ENCODE results near the gene KLRD1.
"Not testable (repeated sequence)": the region's sequence is repeated elsewhere in the genome, so short reads cannot be mapped to it uniquely, and the experiment has no call there.

The KLRD1 gene

DNA sequence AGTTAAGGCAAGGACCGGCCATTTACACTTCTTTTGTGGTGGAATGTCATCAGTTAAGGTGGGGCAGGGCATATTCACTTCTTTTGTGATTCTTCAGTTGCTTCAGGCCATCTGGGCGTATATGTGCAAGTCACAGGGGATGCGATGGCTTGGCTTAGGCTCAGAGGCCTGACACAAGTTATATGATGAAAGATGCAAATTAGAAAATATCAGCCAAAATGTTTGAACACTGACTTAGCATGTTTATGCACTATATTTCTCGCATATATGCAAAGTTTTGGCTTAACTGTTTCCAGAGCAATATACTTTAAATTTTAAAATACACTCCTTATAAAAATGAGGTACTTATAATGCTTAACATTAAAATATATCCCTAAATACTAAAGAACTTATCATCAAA is 30.8 kb downstream of the KLRD1 start:
- not testable (repeated sequence) for DNase-seq (ENCODE audit: low read depth)

DNA sequence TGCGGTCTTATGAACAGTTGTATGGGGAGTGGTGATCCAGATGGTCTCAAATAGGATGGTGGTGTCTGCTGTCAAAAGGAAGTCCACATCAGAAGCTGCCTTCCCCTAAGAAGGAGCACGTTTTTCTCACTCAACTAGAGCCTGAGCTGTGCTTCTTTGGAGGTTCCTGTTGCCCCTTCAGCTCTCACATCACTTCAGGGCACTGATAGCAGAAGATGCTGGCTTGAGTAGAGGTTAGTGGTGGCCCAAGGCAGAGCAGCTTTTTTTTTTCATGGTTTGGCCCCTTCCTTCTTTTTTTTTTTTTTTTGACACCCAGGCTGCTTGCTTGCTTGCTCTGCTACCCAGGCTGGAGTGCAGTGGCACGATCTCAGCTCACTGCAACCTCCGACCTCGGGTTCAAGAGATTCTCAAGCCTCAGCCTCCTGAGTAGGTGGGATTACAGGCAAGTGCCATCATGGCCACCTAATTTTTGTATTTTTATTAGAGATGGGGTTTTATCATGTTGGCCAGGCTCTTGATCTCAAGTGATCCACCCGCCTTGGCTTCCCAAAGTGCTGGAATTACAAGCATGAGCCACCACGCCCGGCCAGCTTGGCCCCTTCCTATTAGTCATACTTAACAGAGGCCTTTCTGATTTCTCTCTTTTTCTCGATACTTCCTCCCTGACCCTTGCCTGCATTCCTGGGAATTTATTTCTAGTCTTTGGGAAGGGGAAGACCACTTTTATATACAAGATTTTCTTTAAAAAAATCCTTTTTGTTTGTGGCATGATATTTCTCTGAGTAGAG is 31.6 kb downstream of the KLRD1 start:
- DNase-seq (ENCODE audit: low read depth): no peak

DNA sequence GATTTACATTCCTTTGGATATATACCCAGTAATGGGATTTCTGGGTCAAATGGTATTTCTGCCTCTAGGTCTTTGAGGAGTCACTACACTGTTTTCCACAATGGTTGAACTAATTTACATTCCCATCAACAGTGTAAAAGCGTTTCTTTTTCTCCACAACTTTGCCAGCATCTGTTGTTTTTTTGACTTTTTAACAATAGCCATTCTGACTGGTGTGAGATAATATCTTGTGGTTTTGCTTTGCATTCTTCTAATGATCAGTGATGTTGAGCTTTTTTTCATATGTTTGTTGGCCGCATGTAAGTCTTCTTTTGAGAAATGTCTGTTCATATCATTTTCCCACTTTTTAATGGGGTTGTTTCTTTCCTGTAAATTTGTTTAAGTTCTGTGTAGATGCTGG is 33.3 kb downstream of the KLRD1 start:
- not testable (repeated sequence) for DNase-seq (ENCODE audit: low read depth)

DNA sequence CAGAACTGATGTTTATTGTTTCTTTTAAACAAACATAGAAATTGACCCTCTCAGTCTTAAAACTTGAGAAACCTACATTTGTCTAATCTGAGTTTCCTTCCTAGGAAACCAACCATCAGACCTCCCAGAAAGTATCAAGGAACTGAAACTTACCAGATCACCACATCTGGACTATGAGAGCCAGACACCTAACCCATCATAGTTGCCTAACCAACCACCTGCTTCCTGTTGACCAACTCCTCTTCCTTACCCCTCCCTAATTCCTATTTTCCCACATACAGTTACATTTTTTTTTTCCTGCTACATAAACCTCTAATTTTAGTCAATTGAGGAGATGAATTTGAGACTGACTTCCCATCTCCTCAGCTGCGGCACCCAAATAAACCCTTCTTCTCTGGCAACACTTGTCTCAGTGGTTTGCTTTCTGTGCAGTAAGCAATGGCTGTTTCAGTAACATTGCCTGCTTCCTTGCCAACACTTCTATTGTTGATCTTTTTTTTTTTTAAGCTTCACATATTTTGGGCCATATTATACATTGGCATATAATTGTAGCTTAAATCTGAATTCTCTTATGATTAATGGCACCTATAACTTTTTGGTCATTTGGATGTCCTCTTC is 34.3 kb downstream of the KLRD1 start:
- DNase-seq (ENCODE audit: low read depth): no peak

DNA sequence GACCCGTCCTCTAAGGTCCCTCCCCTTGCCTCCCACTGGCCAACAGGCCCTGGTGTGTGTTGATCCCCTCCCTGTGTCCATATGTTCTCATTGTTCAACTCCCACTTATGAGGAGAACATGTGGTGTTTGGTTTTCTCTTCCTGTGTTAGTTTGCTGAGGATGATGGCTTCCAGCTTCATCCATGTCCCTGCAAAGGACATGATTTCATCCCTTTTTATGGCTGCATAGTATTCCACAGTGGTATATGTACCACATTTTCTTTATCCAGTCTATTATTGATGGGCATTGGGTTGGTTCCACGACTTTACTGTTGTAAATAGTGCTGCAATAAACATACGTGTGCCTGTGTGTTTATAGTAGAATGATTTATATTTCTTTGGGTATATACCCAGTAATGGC is 43.8 kb downstream of the KLRD1 start:
- DNase-seq (ENCODE audit: low read depth): not testable (repeated sequence)

DNA sequence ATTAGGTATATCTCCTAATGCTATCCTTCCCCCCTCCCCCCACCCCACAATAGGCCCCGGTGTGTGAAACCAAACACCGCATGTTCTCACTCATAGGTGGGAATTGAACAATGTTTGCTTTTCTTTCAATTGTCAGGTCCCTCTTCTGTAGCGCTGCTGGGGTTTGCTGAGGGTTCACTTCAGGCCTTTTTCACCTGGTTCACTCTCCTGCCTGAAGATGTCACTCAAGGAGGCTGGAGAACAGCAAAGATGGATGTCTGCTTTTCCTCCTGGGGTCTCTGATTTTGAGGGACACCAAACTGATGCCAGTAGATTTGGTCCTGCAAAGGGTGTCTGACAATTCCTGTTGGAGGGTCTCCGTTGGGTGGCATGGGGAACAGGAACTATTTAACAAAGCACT is 46.4 kb downstream of the KLRD1 start:
- DNase-seq (ENCODE audit: low read depth): no peak

DNA sequence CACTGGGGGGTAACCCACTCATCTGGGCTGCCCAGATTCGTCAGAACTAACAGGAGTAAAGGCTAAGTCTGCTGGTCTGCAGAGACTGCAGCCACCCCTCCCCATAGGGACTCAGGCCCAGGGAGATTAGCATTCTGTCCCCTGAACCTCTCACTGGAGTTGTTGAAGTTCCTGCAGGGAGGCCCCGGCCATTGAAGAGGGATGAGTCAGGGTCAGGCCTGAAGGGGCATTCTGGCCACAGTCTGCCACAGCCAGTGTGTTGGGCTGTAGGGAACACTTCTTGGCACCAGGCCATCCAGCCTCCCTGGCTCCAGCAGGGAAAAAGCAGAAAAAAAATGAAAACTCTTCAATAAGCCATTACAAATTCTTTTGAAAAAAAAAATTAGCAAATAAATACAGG is 46.8 kb downstream of the KLRD1 start:
- no peak for DNase-seq (ENCODE audit: low read depth)

DNA sequence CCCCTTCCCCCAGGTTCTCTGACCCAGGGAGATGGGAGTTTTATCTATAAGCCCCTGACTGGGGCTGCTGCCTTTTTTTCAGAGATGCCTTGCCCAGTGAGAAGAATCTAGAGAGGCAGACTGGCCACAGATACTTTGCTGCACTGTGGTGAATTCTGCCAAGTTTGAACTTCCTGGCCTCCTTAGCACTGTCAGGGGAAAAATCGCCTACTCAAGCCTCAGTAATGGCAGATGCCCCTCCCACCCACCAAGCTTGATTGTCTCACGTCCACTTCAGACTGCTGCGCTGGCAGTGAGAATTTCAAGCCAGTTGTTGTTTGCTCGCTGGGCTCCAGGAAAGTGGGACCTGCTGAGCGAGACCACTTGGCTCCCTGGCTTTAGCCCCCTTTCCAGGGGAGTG is 50.5 kb downstream of the KLRD1 start:
- DNase-seq (ENCODE audit: low read depth): no peak

DNA sequence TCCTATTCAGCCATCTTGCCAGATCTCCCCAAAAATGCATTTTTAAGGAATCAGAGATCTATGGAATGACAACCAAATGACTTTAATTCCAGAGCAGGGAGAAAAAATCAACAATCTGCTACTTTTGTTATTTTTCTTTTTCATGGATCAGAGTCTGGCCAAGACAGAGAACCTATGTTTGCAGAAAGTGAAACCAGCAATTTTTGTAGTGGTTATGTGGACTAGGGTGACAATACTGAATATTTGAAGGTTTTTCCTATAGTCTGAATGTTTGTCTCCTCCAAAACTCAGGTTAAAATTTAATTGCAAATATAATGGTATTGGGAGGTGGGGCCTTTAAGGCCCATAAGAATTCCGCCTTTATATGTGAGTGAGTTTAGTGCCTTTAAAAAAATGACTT is 51.3 kb downstream of the KLRD1 start:
- DNase-seq (ENCODE audit: low read depth): no peak

DNA sequence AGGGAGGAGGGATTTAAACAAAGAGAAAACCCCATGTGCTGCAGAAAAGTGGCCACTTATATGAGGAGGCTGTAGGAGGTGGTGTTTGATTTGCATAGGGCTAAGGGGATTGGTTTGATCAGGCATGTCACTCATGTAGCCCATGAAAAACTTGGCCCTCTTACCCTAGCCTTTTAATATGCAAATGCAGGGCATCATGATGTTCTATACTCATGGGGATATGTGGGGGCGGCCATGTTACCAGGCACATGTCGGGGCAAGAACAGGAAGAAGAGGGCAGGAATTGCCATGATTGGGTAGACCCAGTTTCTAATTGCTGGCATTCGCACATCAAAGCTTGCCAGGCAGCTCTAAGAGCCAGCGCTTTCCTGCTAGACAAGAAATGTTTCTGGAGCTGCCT is 53.4 kb downstream of the KLRD1 start:
- no peak for DNase-seq (ENCODE audit: low read depth)

DNA sequence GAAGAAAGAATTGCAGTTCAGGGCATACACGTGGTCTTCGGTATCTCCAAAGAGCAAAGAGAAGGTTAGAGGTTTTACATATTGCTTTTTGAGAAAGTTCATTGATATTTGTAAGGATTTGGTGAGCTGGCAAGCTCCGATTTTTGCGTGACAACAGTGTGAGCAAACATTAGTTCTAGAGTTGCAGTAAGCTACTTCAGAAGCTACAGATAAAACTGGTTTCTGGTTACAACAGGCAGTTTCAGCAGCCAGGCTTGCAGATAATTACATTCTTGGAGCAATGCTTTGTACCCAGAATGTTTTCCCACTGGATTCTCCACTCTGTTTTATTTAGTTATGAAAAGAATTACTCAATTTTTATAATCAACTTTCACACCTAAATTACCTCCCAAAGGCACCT is 54.0 kb downstream of the KLRD1 start:
- no peak for DNase-seq (ENCODE audit: low read depth)

DNA sequence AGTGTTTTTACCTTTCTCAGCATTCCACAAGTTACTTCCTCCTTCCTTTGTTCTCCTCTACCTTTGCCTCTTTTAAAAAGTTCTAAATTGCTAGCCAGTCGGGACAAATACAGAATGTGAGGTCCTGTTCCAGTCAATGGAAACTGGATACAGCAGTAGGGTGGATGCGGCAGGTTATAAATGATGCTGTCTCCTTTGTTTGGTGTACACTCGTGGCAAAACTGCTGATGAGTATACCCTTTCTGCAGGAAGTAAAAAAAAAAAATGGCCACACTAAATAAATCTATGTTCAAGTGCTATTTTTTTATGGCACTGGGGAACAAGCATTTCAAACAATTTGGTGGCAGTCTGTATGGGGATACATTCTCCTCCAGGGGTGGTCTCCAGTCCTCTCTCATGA is 54.7 kb downstream of the KLRD1 start:
- DNase-seq (ENCODE audit: low read depth): no peak

DNA sequence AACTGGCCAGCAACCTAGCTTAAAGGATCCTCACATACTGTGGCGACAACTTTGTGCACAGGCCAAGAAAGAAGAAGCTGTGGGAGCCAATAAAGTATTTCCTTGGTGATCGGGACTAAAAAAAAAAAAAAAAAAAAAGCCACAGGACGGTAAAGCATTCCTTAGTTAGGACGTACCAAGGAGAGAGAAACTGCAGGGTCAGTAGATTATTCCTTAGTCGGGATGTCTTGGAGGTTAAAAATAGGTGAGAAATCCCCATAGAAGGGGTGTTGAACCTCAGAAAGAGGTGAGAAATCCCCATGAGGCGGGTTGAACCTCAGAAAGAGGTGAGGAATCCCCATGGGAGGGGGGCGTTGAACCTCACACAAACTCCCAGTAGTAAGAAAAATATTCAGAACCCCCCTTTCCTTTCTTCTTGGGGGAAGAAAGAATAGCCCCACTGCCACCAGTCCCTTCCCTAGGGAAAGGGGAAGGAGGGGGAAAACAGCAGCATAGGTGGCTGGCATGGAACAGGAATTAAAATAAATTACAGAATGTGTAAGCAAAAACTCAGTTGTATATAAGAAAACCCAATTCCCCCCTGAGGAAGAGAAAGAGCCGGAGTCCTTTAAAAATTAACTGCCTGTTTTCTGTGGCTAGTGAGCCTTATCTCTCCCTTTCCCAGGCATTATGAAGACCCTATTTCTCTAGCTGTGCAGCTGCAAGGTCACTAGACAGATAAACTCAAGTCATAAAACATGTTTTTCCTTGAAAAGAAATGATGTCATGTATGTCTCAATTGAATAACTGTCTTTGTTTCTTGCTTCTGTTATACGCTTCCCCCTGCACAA is 55.4 kb downstream of the KLRD1 start:
- no peak for DNase-seq (ENCODE audit: low read depth)

DNA sequence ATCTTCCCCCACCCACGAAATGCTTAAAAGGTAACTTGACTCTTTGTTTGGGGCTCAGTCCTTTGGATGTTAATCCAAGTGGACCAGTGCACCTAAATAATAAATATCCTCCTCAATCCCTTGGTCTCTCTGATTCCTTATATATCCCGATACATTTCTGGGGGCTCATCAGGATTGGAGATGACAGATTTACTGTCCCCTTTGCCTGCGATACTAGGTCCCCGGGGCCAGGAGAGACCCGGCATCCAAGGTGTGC is 55.9 kb downstream of the KLRD1 start:
- DNase-seq (ENCODE audit: low read depth): no peak

DNA sequence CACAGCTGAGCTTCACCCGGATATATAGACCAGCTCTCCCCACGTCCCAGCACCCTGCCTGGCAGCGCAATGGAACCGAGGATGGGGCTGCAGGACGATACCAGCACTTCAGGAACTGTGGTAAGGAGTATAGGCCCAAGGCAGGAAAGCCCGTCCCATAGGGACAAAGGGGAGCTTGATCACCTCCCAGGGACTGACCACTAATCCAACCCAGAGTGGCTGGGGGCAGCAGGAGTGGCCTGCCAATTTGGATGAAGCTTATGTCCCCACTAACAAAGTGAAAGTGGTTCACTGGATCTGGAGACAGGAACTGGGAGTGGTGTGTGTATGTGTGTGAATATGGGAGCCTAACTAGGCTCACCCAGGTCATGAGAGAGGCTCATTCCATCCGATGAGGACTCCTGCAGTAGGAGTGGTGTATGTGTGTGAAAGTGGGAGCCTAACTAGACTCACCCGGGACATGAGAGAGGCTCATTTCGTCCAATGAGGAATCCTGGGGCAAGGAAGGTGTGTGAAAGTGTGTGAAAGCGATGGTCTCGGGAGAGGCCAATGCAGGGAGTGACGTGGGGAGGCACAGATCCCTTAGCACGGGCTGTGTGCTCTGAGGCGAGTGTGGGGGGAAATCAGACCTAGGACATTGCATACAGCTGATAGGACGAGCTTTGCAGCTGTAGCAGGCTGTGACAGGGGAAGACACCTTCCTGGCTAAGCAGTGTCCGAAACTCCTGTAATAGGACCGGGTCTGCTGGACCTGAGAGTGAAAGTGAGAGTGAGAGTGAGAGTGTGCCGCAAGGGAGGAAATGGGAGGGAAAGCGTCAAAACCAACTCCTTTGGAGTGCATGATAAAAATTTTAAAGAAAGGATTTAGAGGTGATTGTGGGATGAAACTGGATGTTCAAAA is 56.5 kb downstream of the KLRD1 start:
- no peak for DNase-seq (ENCODE audit: low read depth)

DNA sequence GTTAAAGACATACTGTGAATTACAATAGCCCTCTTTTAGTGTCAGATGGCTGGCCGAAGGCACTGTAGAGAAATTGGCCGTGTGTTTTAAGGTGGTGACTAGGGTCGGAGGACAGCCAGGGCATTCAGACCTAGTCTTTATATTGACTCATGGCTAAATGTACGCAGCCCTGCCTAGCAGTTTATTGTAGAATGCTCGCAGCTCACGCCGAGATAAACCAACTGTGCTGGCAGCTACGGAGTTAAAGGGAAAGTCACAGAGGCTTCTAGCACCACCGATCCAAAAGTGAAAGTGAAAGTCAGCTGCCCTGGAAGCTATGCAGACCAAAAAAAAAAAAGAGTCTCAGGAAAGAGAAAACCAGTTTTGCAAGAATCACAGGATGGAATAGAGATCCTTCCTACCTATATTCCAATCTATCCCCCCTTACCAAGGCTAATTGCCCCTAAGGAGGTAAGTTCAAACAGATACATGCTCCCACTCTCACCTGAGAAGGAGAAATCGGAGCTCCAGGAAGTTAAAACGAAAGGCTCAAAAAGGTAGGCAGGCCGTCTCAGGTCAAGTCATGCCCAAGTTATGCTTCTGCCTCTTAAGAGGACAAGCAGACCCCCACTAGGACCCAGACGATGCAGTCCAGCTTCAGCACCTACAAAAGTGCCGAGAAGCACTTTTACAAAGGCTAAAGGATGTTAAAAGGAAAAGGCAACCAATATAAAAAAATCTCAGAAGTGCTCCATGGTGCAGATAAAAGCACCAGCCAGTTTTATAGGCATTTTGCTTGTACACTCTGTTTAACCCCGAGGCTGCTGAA is 57.3 kb downstream of the KLRD1 start:
- DNase-seq (ENCODE audit: low read depth): no peak

DNA sequence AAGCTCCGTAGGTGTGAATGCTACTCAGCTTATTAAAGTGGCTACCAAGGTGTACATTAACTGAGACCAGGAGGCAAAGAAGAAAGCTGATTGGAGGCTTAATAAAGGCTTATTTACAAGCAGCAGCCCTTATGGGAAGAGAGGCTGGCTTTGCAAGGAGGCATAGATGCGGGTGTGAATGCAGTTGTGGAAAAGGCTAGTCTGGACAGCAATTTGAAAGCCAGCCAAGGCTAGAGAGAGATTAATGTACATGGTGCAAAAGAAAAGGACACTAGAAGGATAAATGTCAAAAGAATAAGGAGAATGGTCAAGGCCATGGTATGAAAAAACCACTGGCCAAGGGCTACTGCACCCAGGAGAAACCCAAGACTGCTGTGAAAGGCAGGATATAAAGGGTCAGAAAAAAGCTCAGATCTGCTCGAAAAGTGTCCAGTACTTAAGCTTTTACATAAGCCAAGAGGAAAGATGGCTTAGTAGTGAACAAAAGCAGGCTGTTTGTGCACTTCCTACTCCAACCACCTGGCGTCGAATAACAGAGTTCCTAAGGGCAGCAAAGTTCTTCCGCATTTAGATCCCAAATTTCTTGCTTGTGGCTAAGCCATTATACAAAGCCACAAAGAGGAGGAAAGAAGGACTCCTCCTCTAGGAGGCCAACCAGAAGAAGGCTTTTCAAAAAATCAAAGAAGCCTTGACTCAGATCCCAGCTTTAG is 58.2 kb downstream of the KLRD1 start:
- DNase-seq (ENCODE audit: low read depth): no peak

DNA sequence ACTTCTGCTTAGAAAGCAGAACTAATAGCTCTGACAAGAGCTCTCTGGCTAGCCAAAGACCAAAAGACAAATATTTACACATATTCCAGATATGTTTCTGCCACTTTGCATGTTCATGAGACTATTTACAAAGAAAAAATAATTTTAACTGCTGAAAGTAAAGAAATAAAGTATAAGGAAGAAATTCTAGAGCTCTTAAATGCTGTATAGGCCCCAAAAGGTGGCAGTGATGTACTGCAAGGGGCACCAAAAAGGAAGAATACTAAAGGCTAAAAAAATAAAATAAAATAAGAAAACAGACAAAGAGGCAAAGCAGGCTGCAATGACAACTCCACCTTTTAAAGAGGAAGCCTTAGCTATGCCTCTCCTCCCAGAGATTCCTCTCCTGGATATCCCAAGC is 59.2 kb downstream of the KLRD1 start:
- no peak for DNase-seq (ENCODE audit: low read depth)

DNA sequence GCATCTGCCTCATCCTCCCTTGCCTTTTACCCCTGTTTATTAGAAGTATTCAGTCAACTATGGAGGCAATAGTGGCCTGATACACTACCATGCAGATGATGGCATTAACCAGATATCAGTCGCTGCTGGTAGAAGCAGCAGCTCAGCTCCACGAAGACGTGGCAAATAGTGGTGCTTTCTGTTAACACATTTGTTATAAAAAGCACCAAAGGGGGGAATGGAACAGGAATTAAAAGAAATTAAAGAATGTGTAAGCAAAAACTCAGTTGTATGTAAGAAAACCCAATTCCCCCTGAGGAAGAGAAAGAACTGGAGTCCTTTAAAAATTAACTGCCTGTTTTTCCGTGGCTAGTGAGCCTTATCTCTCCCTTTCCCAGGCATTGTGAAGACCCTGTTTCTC is 60.0 kb downstream of the KLRD1 start:
- DNase-seq (ENCODE audit: low read depth): not testable (repeated sequence)

DNA sequence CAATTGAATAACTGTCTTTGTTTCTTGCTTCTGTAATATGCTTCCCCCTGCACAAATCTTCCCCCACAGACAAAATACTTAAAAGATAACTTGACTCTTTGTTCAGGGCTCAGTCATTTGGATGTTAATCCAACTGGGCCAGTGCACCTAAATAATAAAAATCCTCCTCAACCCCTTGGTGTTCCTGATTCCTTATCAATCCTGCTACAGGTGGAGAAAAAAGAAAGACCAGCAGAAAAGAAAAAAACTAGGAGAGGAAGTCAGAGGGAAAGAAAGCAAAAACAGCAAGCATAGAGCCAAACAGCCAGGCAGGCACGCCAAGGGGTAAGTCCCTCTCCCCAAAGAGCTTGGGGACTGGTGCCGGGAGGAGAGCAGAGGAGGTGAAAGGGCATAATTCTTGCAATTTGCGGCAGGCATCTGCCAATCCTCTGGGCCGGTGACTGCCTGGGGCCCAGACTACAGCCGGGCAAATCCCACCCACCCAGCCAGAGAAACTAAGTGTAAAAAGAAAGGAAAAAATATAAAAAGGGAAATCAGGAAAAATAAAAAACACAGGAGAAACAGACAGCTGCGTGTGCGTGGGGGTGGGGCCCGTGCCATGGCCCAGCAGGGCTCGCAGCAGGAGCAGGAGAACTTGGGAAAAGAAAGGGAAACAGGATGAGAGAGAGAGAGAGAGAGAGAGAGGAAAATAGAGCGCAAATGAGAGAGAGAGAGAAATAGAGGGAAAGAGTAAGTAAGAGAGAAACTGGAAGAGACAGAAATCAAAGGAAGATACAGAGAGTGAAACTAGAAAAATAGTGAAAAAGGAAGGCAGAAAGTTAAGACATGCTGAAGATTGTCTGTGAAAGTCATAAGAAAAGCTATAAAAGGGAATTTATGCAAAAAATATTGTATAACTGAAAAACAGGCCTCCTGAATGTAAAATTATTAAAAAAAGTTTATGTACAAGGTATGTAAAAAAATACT is 60.8 kb downstream of the KLRD1 start:
- no peak for DNase-seq (ENCODE audit: low read depth)

All from activated gamma-delta T cell treated with anti-CD3 and anti-CD28 coated beads, Interleukin-2, amount 50 U/mL, for 16 hours (primary cell).